ENCODE measurements around the gene TMEM255B.

DNA sequence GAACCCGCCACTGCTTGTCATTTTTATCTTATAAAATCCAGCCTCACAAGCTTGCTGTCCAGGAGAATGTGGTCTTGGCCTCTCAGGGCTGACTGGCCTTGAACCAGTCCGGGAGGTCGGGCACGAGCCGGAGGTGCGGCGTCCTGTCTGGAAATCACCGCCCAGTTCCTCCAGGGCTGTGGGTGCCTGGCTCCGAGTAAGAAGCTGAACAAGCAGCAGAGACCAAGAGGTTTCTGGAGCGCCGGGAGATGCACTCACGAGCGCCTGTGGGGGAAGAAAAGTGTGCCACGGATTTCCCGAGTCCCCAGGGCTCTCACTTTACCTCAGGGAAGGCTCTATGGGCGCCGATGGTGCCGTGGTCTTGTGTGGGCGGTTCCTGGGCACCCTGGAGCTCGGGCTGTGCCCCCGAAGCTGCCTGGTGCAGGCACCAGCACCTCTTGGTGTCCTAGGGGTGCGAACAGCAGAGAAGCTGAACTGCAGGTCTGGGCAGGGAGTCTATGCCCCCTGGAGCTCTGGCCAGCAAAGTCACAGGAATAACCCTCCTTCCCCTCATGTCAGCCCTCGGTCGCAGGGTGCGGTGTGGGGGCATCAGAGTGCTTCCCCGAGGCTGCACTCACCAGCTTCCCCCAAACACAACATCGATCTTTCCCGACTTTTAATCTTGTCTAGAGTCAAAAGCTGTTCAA is 54.9 kb downstream of the TMEM255B start:
- TF ChIP-seq, protein P1, sequence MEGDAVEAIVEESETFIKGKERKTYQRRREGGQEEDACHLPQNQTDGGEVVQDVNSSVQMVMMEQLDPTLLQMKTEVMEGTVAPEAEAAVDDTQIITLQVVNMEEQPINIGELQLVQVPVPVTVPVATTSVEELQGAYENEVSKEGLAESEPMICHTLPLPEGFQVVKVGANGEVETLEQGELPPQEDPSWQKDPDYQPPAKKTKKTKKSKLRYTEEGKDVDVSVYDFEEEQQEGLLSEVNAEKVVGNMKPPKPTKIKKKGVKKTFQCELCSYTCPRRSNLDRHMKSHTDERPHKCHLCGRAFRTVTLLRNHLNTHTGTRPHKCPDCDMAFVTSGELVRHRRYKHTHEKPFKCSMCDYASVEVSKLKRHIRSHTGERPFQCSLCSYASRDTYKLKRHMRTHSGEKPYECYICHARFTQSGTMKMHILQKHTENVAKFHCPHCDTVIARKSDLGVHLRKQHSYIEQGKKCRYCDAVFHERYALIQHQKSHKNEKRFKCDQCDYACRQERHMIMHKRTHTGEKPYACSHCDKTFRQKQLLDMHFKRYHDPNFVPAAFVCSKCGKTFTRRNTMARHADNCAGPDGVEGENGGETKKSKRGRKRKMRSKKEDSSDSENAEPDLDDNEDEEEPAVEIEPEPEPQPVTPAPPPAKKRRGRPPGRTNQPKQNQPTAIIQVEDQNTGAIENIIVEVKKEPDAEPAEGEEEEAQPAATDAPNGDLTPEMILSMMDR (conservative IDR thresholded peaks at IDR 0.05; ENCODE audit: low read length): no peak
- TF ChIP-seq EZH2phosphoT487 (IDR thresholded peaks at IDR 0.05; ENCODE audit: borderline replicate concordance): no peak
